IMR-90 (cell line): ENCODE data around the gene NAT14. TPM values are rescaled to one million over a fixed set of nuclear protein-coding genes. Genes with fewer than 3 reads are reported as not detected.

Experiments
- ATAC-seq: fragments of 200-7000 bp; cut with Tn5 transposase; 2 replicates; pipeline ENCODE4 v1.9.1; 2020; ENCODE audit warnings: low read depth, mild to moderate bottlenecking, moderate library complexity
- BruUV-seq: library from RNA; stranded (reverse); fragments of 400-500 nt; replicated peaks from 2 replicates; lab custom pipeline; 2021; lab: Mats Ljungman, UMichigan
- CTCF ChIA-PET: fragments of 300-600 bp; formaldehyde crosslinking; extraction: SDS; loops from one replicate; lab custom pipeline; 2021; ENCODE audit warnings: antibody characterized with exemption; lab: Yijun Ruan, JAX
- POLR2A ChIA-PET: fragments of 300-600 bp; sonication (Branson Sonifier 250); formaldehyde crosslinking; loops from one replicate; lab custom pipeline; 2022; ENCODE audit warnings: antibody characterized with exemption; ENCODE audit not compliant: unreplicated experiment; lab: Charles Lee
- DNase-seq: peaks from one replicate; pipeline ENCODE4 v3.0.0; 2013
- H2AFZ ChIP-seq: replicated peaks from 2 replicates; pipeline ENCODE3; 2013; ENCODE audit warnings: low read length, mild to moderate bottlenecking; ENCODE audit not compliant: poor library complexity
- H2AK5ac ChIP-seq: 2 replicates; pipeline ENCODE4 v1.6.1; 2013; ENCODE audit warnings: low read depth, low read length, inconsistent platforms
- H2AK9ac ChIP-seq: replicated peaks from 2 replicates; pipeline ENCODE3; 2013; ENCODE audit warnings: mild to moderate bottlenecking, low read depth, low read length, moderate library complexity; ENCODE audit not compliant: poor library complexity
- H2BK120ac ChIP-seq: 2 replicates; pipeline ENCODE4 v1.6.1; 2013; ENCODE audit warnings: low read depth, low read length, inconsistent platforms
- H2BK15ac ChIP-seq: 3 replicates; pipeline ENCODE4 v1.6.1; 2013; ENCODE audit warnings: low read depth, low read length, inconsistent platforms
- H2BK20ac ChIP-seq: 2 replicates; pipeline ENCODE4 v1.6.1; 2013; ENCODE audit warnings: low read depth, mild to moderate bottlenecking, inconsistent platforms, low read length, moderate library complexity
- H2BK5ac ChIP-seq: 2 replicates; pipeline ENCODE4 v1.6.1; 2013; ENCODE audit warnings: mild to moderate bottlenecking, low read depth, low read length, inconsistent platforms; ENCODE audit not compliant: poor library complexity, severe bottlenecking
- H3K14ac ChIP-seq: replicated peaks from 2 replicates; pipeline ENCODE4 v1.6.1; 2013; ENCODE audit warnings: low read depth, low read length, inconsistent platforms
- H3K18ac ChIP-seq: 2 replicates; pipeline ENCODE4 v1.6.1; 2013; ENCODE audit warnings: low read depth, low read length, control low read depth
- H3K23ac ChIP-seq: 2 replicates; pipeline ENCODE4 v1.6.1; 2013; ENCODE audit warnings: low read depth, low read length, inconsistent platforms
- H3K27ac ChIP-seq: 2 replicates; pipeline ENCODE4 v1.5.1; 2013; ENCODE audit warnings: mild to moderate bottlenecking, control low read depth, low read length; ENCODE audit not compliant: insufficient read depth
- H3K27me3 ChIP-seq: 2 replicates; pipeline ENCODE4 v1.6.1; 2013; ENCODE audit warnings: low read length; ENCODE audit not compliant: control insufficient read depth, insufficient read depth
- H3K36me3 ChIP-seq: 2 replicates; pipeline ENCODE4 v1.6.1; 2013; ENCODE audit warnings: low read length, mixed read lengths; ENCODE audit not compliant: control insufficient read depth, insufficient read depth
- H3K4ac ChIP-seq: 2 replicates; pipeline ENCODE4 v1.6.1; 2013; ENCODE audit warnings: low read depth, low read length, inconsistent platforms
- H3K4me1 ChIP-seq: 2 replicates; pipeline ENCODE4 v1.6.1; 2013; ENCODE audit warnings: low read length, mixed read lengths; ENCODE audit not compliant: control insufficient read depth, insufficient read depth
- H3K4me2 ChIP-seq: 2 replicates; pipeline ENCODE4 v1.6.1; 2013; ENCODE audit warnings: low read depth, mild to moderate bottlenecking, control low read depth, low read length, moderate library complexity
- H3K4me3 ChIP-seq: 2 replicates; pipeline ENCODE4 v1.5.1; 2013; ENCODE audit warnings: low read depth, mild to moderate bottlenecking, control low read depth, low read length, moderate library complexity; ENCODE audit not compliant: insufficient read depth
- H3K56ac ChIP-seq: 2 replicates; pipeline ENCODE4 v1.6.1; 2013; ENCODE audit warnings: low read length, inconsistent platforms; ENCODE audit not compliant: insufficient read depth; ENCODE audit errors: extremely low read depth
- H3K79me1 ChIP-seq, 2 experiments: 2 replicates each; pipeline ENCODE4 v1.6.1; 2013; ENCODE audit warnings: low read length in 2 of 2, inconsistent platforms in 1 of 2, low read depth in 1 of 2
- H3K9ac ChIP-seq: 2 replicates; pipeline ENCODE4 v1.6.1; 2013; ENCODE audit warnings: low read depth, low read length, control low read depth
- H3K9me1 ChIP-seq: 2 replicates; pipeline ENCODE4 v1.6.1; 2013; ENCODE audit warnings: low read length, inconsistent platforms; ENCODE audit not compliant: insufficient read depth
- H3K9me3 ChIP-seq: 2 replicates; pipeline ENCODE4 v1.6.1; 2013; ENCODE audit warnings: low read length; ENCODE audit not compliant: control insufficient read depth, insufficient read depth
- H4K20me1 ChIP-seq: 2 replicates; pipeline ENCODE4 v1.6.1; 2013; ENCODE audit warnings: low read length, inconsistent platforms; ENCODE audit not compliant: insufficient read depth
- H4K5ac ChIP-seq: 2 replicates; pipeline ENCODE4 v1.6.1; 2013; ENCODE audit warnings: mild to moderate bottlenecking, low read depth, low read length, control low read depth
- H4K8ac ChIP-seq, 2 experiments: 2 replicates each; pipeline ENCODE4 v1.6.1; 2013; ENCODE audit warnings: low read depth in 2 of 2, low read length in 2 of 2, control low read depth in 1 of 2, inconsistent platforms in 1 of 2
- H4K91ac ChIP-seq: 2 replicates; pipeline ENCODE4 v1.6.1; 2013; ENCODE audit warnings: low read depth, low read length, inconsistent platforms; ENCODE audit not compliant: insufficient read depth
- CHD1 ChIP-seq: IDR thresholded peaks from 2 replicates; pipeline ENCODE4 v1.6.1; 2012; ENCODE audit warnings: low read depth, low read length, improper control_type of control experiment
- ELK1 ChIP-seq: fragments of 150-350 bp; IDR thresholded peaks from 2 replicates; pipeline ENCODE4 v1.6.1; 2016; ENCODE audit warnings: low read depth, mild to moderate bottlenecking, low read length, moderate library complexity, borderline replicate concordance
- MAZ ChIP-seq: IDR thresholded peaks from 2 replicates; pipeline ENCODE4 v1.6.1; 2012; ENCODE audit warnings: low read depth, mild to moderate bottlenecking, low read length, improper control_type of control experiment, moderate library complexity, borderline replicate concordance
- MXI1 ChIP-seq: IDR thresholded peaks from 2 replicates; pipeline ENCODE4 v1.6.1; 2012; ENCODE audit warnings: low read depth, mild to moderate bottlenecking, low read length, moderate library complexity, borderline replicate concordance
- POLR2A ChIP-seq: IDR thresholded peaks from 2 replicates; pipeline ENCODE4 v1.6.1; 2012; ENCODE audit warnings: mild to moderate bottlenecking, low read depth, low read length
- RAD21 ChIP-seq: IDR thresholded peaks from 2 replicates; pipeline ENCODE4 v1.6.1; 2012; ENCODE audit warnings: low read length, improper control_type of control experiment
- RCOR1 ChIP-seq: IDR thresholded peaks from 2 replicates; pipeline ENCODE4 v1.6.1; 2012; ENCODE audit warnings: mild to moderate bottlenecking, low read length, improper control_type of control experiment; ENCODE audit not compliant: insufficient replicate concordance
- RFX5 ChIP-seq: IDR thresholded peaks from 2 replicates; pipeline ENCODE4 v1.8.0; 2012; ENCODE audit warnings: low read depth, mild to moderate bottlenecking, low read length, moderate library complexity
- USF2 ChIP-seq: fragments of 150-350 bp; IDR thresholded peaks from 2 replicates; pipeline ENCODE4 v1.6.1; 2017; ENCODE audit warnings: mild to moderate bottlenecking, antibody characterized with exemption, low read length, low read depth
- WGBS, 2 experiments: methylation state at CpG; one replicate each; pipeline versions ENCODE4 v1.1.5 to v1.1.7; 2013; ENCODE audit warnings: missing lambda C conversion rate in 2 of 2; ENCODE audit not compliant: insufficient read length in 1 of 2; ENCODE audit errors: extremely low coverage in 2 of 2; 5-methylcytosine and 5-hydroxymethylcytosine counted together
- dilution Hi-C: fragments of 300-500 bp; cut with HindIII; formaldehyde crosslinking; loops from one replicate; pipeline ENCODE4 v1.14.3; 2018; ENCODE audit warnings: low sequenced_read_pairs; ENCODE audit not compliant: unreplicated experiment
- in situ Hi-C: fragments of 300-500 bp; cut with MboI; formaldehyde crosslinking; loops from 3 replicates; pipeline ENCODE4 v1.14.3; 2019; ENCODE audit warnings: low sequenced_read_pairs, inconsistent platforms, mixed read lengths
- intact Hi-C: fragments of 100-400 bp; cut with micrococcal nuclease; formaldehyde crosslinking; loops from 2 replicates; pipeline ENCODE4 v1.10.0; 2022
- polyA plus RNA-seq, 3 experiments: library from polyadenylated mRNA; depleted of rRNA; stranded (reverse); fragments of >200 nt; gene quantifications; 2 replicates each; pipeline ENCODE4 v1.2.3, GENCODE V29; 2012; ENCODE audit warnings: low replicate concordance in 1 of 3
- total RNA-seq: library from RNA; depleted of rRNA; stranded (reverse); fragments of >200 nt; gene quantifications from 2 replicates; pipeline ENCODE4 v1.2.3, GENCODE V29; 2012

Gene NAT14
- total and polyA plus RNA-seq, 2 of the 4 experiments (the other 2 are of a cell fraction) = 4.3 to 41.2 TPM

GRCh38 chr19:55476100-55476775, 8.8 kb upstream of the NAT14 start, which contains the start of gene ZNF628:
ZNF628 (plus strand) TSS chr19:55476617; CDS start chr19:55479911, 3,294 bp downstream.
- TF ChIP-seq POLR2A = peak; percentile 71
- TF ChIP-seq RCOR1 = no peak
- TF ChIP-seq RAD21 = no peak
- peak; percentile 64; the same call in 1 of the 2 replicates for TF ChIP-seq MXI1
- peak; percentile 87 for TF ChIP-seq MAZ
- peak; percentile 43; the same call in 1 of the 2 replicates for TF ChIP-seq USF2
- no peak for TF ChIP-seq ELK1
- no peak for TF ChIP-seq CHD1
- TF ChIP-seq RFX5 = peak; percentile 8; the same call in 1 of the 2 replicates
- H3K79me1 ChIP-seq = peaks cover 14 to 36% of the 10 kb centered on the region in 2 experiments
- in situ Hi-C loops (loop anchor here (25.0 kb wide), 1 partner anchor 1014 kb away; the partner anchor contains the start of genes CDC42EP5 and LENG9), intact Hi-C loops (loop anchor here (1.0 kb wide), 1 partner anchor 11 kb away; no protein-coding TSS in a partner anchor), dilution Hi-C loops (no loop called here)
- peak within 1 kb of the TSS; percentile 92; the same call in 1 of the 2 replicates for H2BK20ac ChIP-seq
- H4K8ac ChIP-seq = peak within 1 kb of the TSS; percentile 99
- peak within 1 kb of the TSS; percentile 98; the same call in 1 of the 2 replicates for H3K23ac ChIP-seq
- peak within 1 kb of the TSS; percentile 97 for H2AFZ ChIP-seq
- H3K4me1 ChIP-seq = peaks cover 9% of the 10 kb centered on the region
- peak within 1 kb of the TSS; percentile 90 for H2AK5ac ChIP-seq
- DNase-seq (peak; percentile 98), ATAC-seq (peak; percentile 96)
- peak within 1 kb of the TSS; percentile 99 for H3K14ac ChIP-seq
- peak within 1 kb of the TSS; percentile 99 for H4K5ac ChIP-seq
- peak within 1 kb of the TSS; percentile 91 for H3K4ac ChIP-seq
- H3K27ac ChIP-seq = peak within 1 kb of the TSS; percentile 85
- peak within 1 kb of the TSS; percentile 81 for H3K9ac ChIP-seq
- H3K27me3 ChIP-seq = no peaks in the 10 kb centered on the region
- no peaks in the 10 kb centered on the region for H3K9me3 ChIP-seq
- peak within 1 kb of the TSS; percentile 88 for H3K56ac ChIP-seq
- BruUV-seq = no TSS peak
- peak within 1 kb of the TSS; percentile 79 for H3K18ac ChIP-seq
- H3K9me1 ChIP-seq = peaks cover 18% of the 10 kb centered on the region
- H2AK9ac ChIP-seq = peak within 1 kb of the TSS; percentile 84
- H4K91ac ChIP-seq = peak within 1 kb of the TSS; percentile 90
- CTCF ChIA-PET = interaction anchor here (1.0 to 1.6 kb wide), 4 partner anchors 9 to 28 kb away, joined by 3 to 13 read pairs (median 4); partner anchors contain the start of gene ISOC2
- H3K36me3 ChIP-seq = peaks cover 1% of the 10 kb centered on the region; the same call in 1 of the 2 replicates
- H3K4me2 ChIP-seq = peak within 1 kb of the TSS; percentile 96
- 0% methylated on average over 24 of the region's 61 CpGs; no CpG with 5 or more reads in 1 of the 2 experiments for WGBS, 2 experiments
- peak within 1 kb of the TSS; percentile 73 for H3K4me3 ChIP-seq
- no peaks in the 10 kb centered on the region; the same call in 1 of the 2 replicates for H4K20me1 ChIP-seq
- peak within 1 kb of the TSS; percentile 77; the same call in 1 of the 3 replicates for H2BK15ac ChIP-seq
- H2BK120ac ChIP-seq = peak within 1 kb of the TSS; percentile 78
- POLR2A ChIA-PET = interaction anchor here (0.5 to 1.4 kb wide), 3 partner anchors 9 to 73 kb away, joined by 3 to 8 read pairs (median 5); partner anchors contain the start of gene NAT14
- peak within 1 kb of the TSS; percentile 85 for H2BK5ac ChIP-seq
